ENCODE data around the gene CHSY1. TPM values are rescaled to one million over a fixed set of nuclear protein-coding genes. Genes with fewer than 3 reads are reported as not detected.
A peak's percentile ranks its signal among the peaks of the same experiment; 100 is the strongest.

Gene CHSY1
- total RNA-seq, 4 donors from 2014 or later, result 8.8 to 19.3 (median 11.4) TPM

- TF ChIP-seq, protein P1, sequence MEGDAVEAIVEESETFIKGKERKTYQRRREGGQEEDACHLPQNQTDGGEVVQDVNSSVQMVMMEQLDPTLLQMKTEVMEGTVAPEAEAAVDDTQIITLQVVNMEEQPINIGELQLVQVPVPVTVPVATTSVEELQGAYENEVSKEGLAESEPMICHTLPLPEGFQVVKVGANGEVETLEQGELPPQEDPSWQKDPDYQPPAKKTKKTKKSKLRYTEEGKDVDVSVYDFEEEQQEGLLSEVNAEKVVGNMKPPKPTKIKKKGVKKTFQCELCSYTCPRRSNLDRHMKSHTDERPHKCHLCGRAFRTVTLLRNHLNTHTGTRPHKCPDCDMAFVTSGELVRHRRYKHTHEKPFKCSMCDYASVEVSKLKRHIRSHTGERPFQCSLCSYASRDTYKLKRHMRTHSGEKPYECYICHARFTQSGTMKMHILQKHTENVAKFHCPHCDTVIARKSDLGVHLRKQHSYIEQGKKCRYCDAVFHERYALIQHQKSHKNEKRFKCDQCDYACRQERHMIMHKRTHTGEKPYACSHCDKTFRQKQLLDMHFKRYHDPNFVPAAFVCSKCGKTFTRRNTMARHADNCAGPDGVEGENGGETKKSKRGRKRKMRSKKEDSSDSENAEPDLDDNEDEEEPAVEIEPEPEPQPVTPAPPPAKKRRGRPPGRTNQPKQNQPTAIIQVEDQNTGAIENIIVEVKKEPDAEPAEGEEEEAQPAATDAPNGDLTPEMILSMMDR (IDR thresholded peaks at IDR 0.05), result no peak
- no peak for TF ChIP-seq POLR2A (IDR thresholded peaks at IDR 0.05)
- no peaks in the 10 kb centered on the region for H3K36me3 ChIP-seq
- intact Hi-C loops (cut with DNase I), result no loop called here
- no peak for DNase-seq
- no peak overlapping the region for H3K4me3 ChIP-seq
- H3K27me3 ChIP-seq, result no peaks in the 10 kb centered on the region
- no peaks in the 10 kb centered on the region for H3K9me3 ChIP-seq
- H3K4me1 ChIP-seq, result peaks cover 12 to 21% (median 17%) of the 10 kb centered on the region in 3 donors
- H3K27ac ChIP-seq, result no peak overlapping the region
- WGBS, 2 donors, result 84 to 91% methylated on average over 14 to 18 of the region's 18 CpGs
These were observed 120.1 kb downstream of the CHSY1 start for GRCh38 chr15:101131489-101132389.

DNA sequence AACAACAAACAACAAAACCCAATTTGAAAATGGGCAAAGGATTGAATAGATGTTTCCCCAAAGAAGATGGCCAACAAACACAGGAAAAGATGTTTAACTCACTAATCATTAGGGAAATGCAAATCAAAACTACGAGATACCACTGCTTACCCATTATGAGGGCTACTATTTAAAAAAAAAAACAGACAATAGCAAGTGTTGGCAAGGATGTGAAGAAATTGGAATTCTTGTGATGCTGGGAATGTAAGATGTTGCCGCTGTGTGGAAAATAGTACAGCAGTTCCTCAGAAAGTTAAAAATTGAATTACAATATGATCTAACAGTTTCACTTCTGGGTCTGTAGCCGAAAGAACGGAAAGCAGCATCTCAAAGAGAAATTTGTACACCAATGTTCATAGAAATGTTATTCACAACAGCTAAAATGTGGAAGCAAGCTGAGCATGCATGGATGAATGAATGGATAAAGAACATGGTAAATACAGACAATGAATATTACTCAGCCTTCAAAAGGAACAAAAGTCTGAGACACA, 121.9 kb downstream of the CHSY1 start:
- H3K27ac ChIP-seq, result no peak overlapping the region
- no peak overlapping the region for H3K4me3 ChIP-seq
- H3K9me3 ChIP-seq, result no peaks in the 10 kb centered on the region
- DNase-seq, result no peak
- TF ChIP-seq, protein P1 (IDR thresholded peaks at IDR 0.05), result no peak
- TF ChIP-seq POLR2A (IDR thresholded peaks at IDR 0.05), result no peak
- no peaks in the 10 kb centered on the region for H3K36me3 ChIP-seq
- peaks cover 16 to 32% (median 20%) of the 10 kb centered on the region in 3 donors for H3K4me1 ChIP-seq
- H3K27me3 ChIP-seq, result no peaks in the 10 kb centered on the region
- intact Hi-C loops (cut with DNase I), result no loop called here
- WGBS, 2 donors, result 70 to 88% methylated on average over 4 of the region's 4 CpGs

- DNase-seq, result no peak
- intact Hi-C loops (cut with DNase I), result no loop called here
- no peaks in the 10 kb centered on the region for H3K9me3 ChIP-seq
- H3K27me3 ChIP-seq, result no peaks in the 10 kb centered on the region
- H3K36me3 ChIP-seq, result no peaks in the 10 kb centered on the region
- TF ChIP-seq POLR2A (IDR thresholded peaks at IDR 0.05), result no peak
- TF ChIP-seq, protein P1 (IDR thresholded peaks at IDR 0.05), result no peak
- WGBS, 2 donors, result 68 to 78% methylated on average over 16 to 18 of the region's 18 CpGs
- H3K4me1 ChIP-seq, result peaks cover 16 to 32% (median 20%) of the 10 kb centered on the region in 3 donors
- H3K4me3 ChIP-seq, result peak overlapping the region in 1 of 4 donors; percentile 13
- peak overlapping the region; percentile 67 to 90 (median 83) for H3K27ac ChIP-seq
These were observed 123.4 kb downstream of the CHSY1 start for GRCh38 chr15:101128221-101129015.

GRCh38 chr15:101127506-101128076, 124.3 kb downstream of the CHSY1 start:
- H3K9me3 ChIP-seq, result no peaks in the 10 kb centered on the region
- TF ChIP-seq, protein P1 (IDR thresholded peaks at IDR 0.05), result no peak
- no peak for TF ChIP-seq POLR2A (IDR thresholded peaks at IDR 0.05)
- intact Hi-C loops (cut with DNase I), result no loop called here
- H3K27me3 ChIP-seq, result no peaks in the 10 kb centered on the region
- peaks cover 16 to 33% (median 20%) of the 10 kb centered on the region in 3 donors for H3K4me1 ChIP-seq
- H3K27ac ChIP-seq, result peak overlapping the region; percentile 67 to 90 (median 83)
- peak; percentile 15 for DNase-seq
- H3K4me3 ChIP-seq, result peak overlapping the region in 1 of 4 donors; percentile 13
- H3K36me3 ChIP-seq, result no peaks in the 10 kb centered on the region
- WGBS, 2 donors, result 9 to 22% methylated on average over 12 to 13 of the region's 13 CpGs
